ENCODE measurements around the gene NKX3-2. TPM values are rescaled to one million over a fixed set of nuclear protein-coding genes. Genes with fewer than 3 reads are reported as not detected.

The NKX3-2 gene
- total and polyA plus RNA-seq, 2 of the 4 experiments (the other 2 are of a cell fraction): 0.05 TPM; not detected in 1

- intact Hi-C loops (cut with micrococcal nuclease) (loop anchor here (10.0 kb wide), 1 partner anchor 920 kb away; no protein-coding TSS in a partner anchor), dilution Hi-C loops (cut with HindIII; ENCODE audit: low sequenced_read_pairs, unreplicated experiment) (no loop called here), in situ Hi-C loops (cut with MboI; ENCODE audit: low sequenced_read_pairs) (no loop called here)
- WGBS, 2 experiments (ENCODE audit: extremely low coverage in 2 of 2, insufficient read length in 1 of 2): no CpG with 5 or more reads among the region's 5 CpGs
- H3K18ac ChIP-seq (ENCODE audit: low read depth, low read length): no peak overlapping the region
- H2AFZ ChIP-seq (replicated peaks; ENCODE audit: low read length, poor library complexity): no peak overlapping the region
- H3K23ac ChIP-seq (ENCODE audit: low read depth, low read length): no peak overlapping the region
- no peak overlapping the region for H2BK15ac ChIP-seq (ENCODE audit: low read depth, low read length)
- DNase-seq (no peak), ATAC-seq (ENCODE audit: low read depth) (no peak)
- H3K56ac ChIP-seq (ENCODE audit: extremely low read depth, insufficient read depth, low read length): no peak overlapping the region
- BruUV-seq (replicated peaks): no TSS peak
- no peak overlapping the region for H4K5ac ChIP-seq (ENCODE audit: low read depth, low read length)
- H3K36me3 ChIP-seq (ENCODE audit: control insufficient read depth, insufficient read depth, low read length): no peaks in the 10 kb centered on the region
- TF ChIP-seq RAD21 (IDR thresholded peaks at IDR 0.05; ENCODE audit: low read length) (no peak), SMC3 (IDR thresholded peaks at IDR 0.05; ENCODE audit: low read depth, low read length) (no peak), MAZ (IDR thresholded peaks at IDR 0.05; ENCODE audit: borderline replicate concordance, low read depth, low read length) (no peak), ELK1 (IDR thresholded peaks at IDR 0.05; ENCODE audit: borderline replicate concordance, low read depth, low read length) (no peak), MAFK (IDR thresholded peaks at IDR 0.05; ENCODE audit: low read depth, low read length) (no peak), USF2 (IDR thresholded peaks at IDR 0.05; ENCODE audit: low read depth, low read length) (no peak), CHD1 (IDR thresholded peaks at IDR 0.05; ENCODE audit: low read depth, low read length) (no peak), FOS (IDR thresholded peaks at IDR 0.05; ENCODE audit: low read depth, low read length) (no peak), MXI1 (IDR thresholded peaks at IDR 0.05; ENCODE audit: borderline replicate concordance, low read depth, low read length) (no peak), CEBPB (IDR thresholded peaks at IDR 0.05; ENCODE audit: low read depth, low read length) (no peak), NFE2L2 (IDR thresholded peaks at IDR 0.05; ENCODE audit: low read depth, low read length) (no peak), BHLHE40 (IDR thresholded peaks at IDR 0.05; ENCODE audit: low read depth, low read length) (no peak), RCOR1 (IDR thresholded peaks at IDR 0.05; ENCODE audit: insufficient replicate concordance, low read length) (no peak), RFX5 (IDR thresholded peaks at IDR 0.05; ENCODE audit: low read depth, low read length) (no peak)
- H4K8ac ChIP-seq (ENCODE audit: low read depth in 2 of 2, low read length in 2 of 2): no peak overlapping the region
- H2AK9ac ChIP-seq (replicated peaks; ENCODE audit: low read depth, low read length, poor library complexity): no peak overlapping the region
- no peaks in the 10 kb centered on the region for H3K9me3 ChIP-seq (ENCODE audit: control insufficient read depth, insufficient read depth, low read length)
- H2BK5ac ChIP-seq (ENCODE audit: low read depth, low read length, poor library complexity, severe bottlenecking): no peak overlapping the region
- H3K79me1 ChIP-seq (ENCODE audit: low read depth in 1 of 2, low read length in 2 of 2): no peaks in the 10 kb centered on the region
- no peak overlapping the region for H3K9ac ChIP-seq (ENCODE audit: low read depth, low read length)
- no peaks in the 10 kb centered on the region for H3K9me1 ChIP-seq (ENCODE audit: insufficient read depth, low read length)
- H3K27me3 ChIP-seq (ENCODE audit: control insufficient read depth, insufficient read depth, low read length): peaks cover 2% of the 10 kb centered on the region; the same call in 1 of the 2 replicates
- ChIA-PET CTCF (no interaction called here), POLR2A (ENCODE audit: unreplicated experiment) (no interaction called here)
- no peak overlapping the region for H3K4me2 ChIP-seq (ENCODE audit: low read depth, low read length)
- H2AK5ac ChIP-seq (ENCODE audit: low read depth, low read length): no peak overlapping the region
- H3K4me1 ChIP-seq (ENCODE audit: control insufficient read depth, insufficient read depth, low read length): no peaks in the 10 kb centered on the region
- no peak overlapping the region for H2BK120ac ChIP-seq (ENCODE audit: low read depth, low read length)
- H4K91ac ChIP-seq (ENCODE audit: insufficient read depth, low read depth, low read length): no peak overlapping the region
- H3K14ac ChIP-seq (replicated peaks; ENCODE audit: low read depth, low read length): no peak overlapping the region
- no peak overlapping the region for H3K4ac ChIP-seq (ENCODE audit: low read depth, low read length)
- H4K20me1 ChIP-seq (ENCODE audit: insufficient read depth, low read length): no peaks in the 10 kb centered on the region
- H3K4me3 ChIP-seq (ENCODE audit: insufficient read depth, low read depth, low read length): no peak overlapping the region
- no peak overlapping the region for H2BK20ac ChIP-seq (ENCODE audit: low read depth, low read length)
- H3K27ac ChIP-seq (ENCODE audit: insufficient read depth, low read length): no peak overlapping the region
Measured at GRCh38 chr4:13515268-13515667, 29.0 kb downstream of the NKX3-2 start.
